PC-9 (cell line): ENCODE data around the gene DERL3.

ENCODE experiments used
- CTCF ChIP-seq: fragments of 200-600 bp; sonication (generic); conservative IDR thresholded peaks from 2 replicates; pipeline ENCODE4 v1.6.1; 2017; ENCODE audit warnings: mixed run types, antibody characterized with exemption, mild to moderate bottlenecking, moderate library complexity
- EZH2 ChIP-seq: fragments of 200-600 bp; sonication (generic); IDR thresholded peaks from 2 replicates; pipeline ENCODE4 v1.8.0; 2017; ENCODE audit warnings: antibody characterized with exemption, low read depth

- TF ChIP-seq CTCF (no peak), EZH2 (no peak)
Observed at GRCh38 chr22:23812378-23812777, 26.4 kb downstream of the DERL3 start.
